HS-5 (cell line): ENCODE measurements around the gene ANK3.
A peak's percentile ranks its signal among the peaks of the same experiment; 100 is the strongest.
"Not testable (repeated sequence)": the region's sequence is repeated elsewhere in the genome, so short reads cannot be mapped to it uniquely, and the experiment has no call there.

Source experiments
- DNase-seq: peaks from one replicate; pipeline ENCODE4 v3.0.0-alpha.2; 2012; ENCODE audit warnings: low read depth

The ANK3 gene

GRCh38 chr10:60305380-60305892 is 84.2 kb downstream of the ANK3 start:
- DNase-seq = no peak

- no peak for DNase-seq
Observed at GRCh38 chr10:60304829-60305379, 84.8 kb downstream of the ANK3 start.

- DNase-seq = no peak
Observed at GRCh38 chr10:60303778-60304177, 85.9 kb downstream of the ANK3 start.

GRCh38 chr10:60299961-60300883 is 89.5 kb downstream of the ANK3 start:
- no peak for DNase-seq

GRCh38 chr10:60299390-60299778 is 90.3 kb downstream of the ANK3 start:
- DNase-seq = no peak

GRCh38 chr10:60298408-60299389 is 91.0 kb downstream of the ANK3 start:
- no peak for DNase-seq

- no peak for DNase-seq
Observed at GRCh38 chr10:60296073-60296472, 93.6 kb downstream of the ANK3 start.

GRCh38 chr10:60295028-60295937 is 94.4 kb downstream of the ANK3 start:
- no peak for DNase-seq

GRCh38 chr10:60293581-60294175 is 96.0 kb downstream of the ANK3 start:
- no peak for DNase-seq

GRCh38 chr10:60292998-60293397 is 96.7 kb downstream of the ANK3 start:
- no peak for DNase-seq

- DNase-seq = not testable (repeated sequence)
Observed at GRCh38 chr10:60292536-60292935, 97.1 kb downstream of the ANK3 start.

GRCh38 chr10:60291344-60291930 is 98.2 kb downstream of the ANK3 start:
- DNase-seq = no peak

- DNase-seq = no peak
Observed at GRCh38 chr10:60290558-60290957, 99.1 kb downstream of the ANK3 start.

- DNase-seq = no peak
Observed at GRCh38 chr10:60289800-60290199, 99.9 kb downstream of the ANK3 start.

- DNase-seq = no peak
Observed at GRCh38 chr10:60288256-60288655, 101.4 kb downstream of the ANK3 start.

GRCh38 chr10:60286559-60286958 is 103.1 kb downstream of the ANK3 start:
- no peak for DNase-seq

- no peak for DNase-seq
Observed at GRCh38 chr10:60283397-60283796, 106.3 kb downstream of the ANK3 start.

GRCh38 chr10:60282771-60283353 is 106.8 kb downstream of the ANK3 start:
- DNase-seq = peak; percentile 33

- no peak for DNase-seq
Observed at GRCh38 chr10:60281792-60282353, 107.8 kb downstream of the ANK3 start.

GRCh38 chr10:60281331-60281730 is 108.3 kb downstream of the ANK3 start:
- DNase-seq = no peak
